Adrenal gland (tissue), 12 donors: Measurements from ENCODE around the gene NCEH1. TPM values are rescaled to one million over a fixed set of nuclear protein-coding genes. Genes with fewer than 3 reads are reported as not detected.
A peak's percentile ranks its signal among the peaks of the same experiment; 100 is the strongest.

ENCODE experiments used
- DNase-seq, 7 donors: peaks; one replicate each; pipeline ENCODE4 v3.0.0-alpha.2; 2019 to 2020
- H3K27ac ChIP-seq, 5 donors: fragments of 200-600 bp; sonication (generic) in 4 of 5; 1 replicate in 3 of 5; 2 replicates in 2 of 5; pipeline versions ENCODE4 v1.5.1 to v1.8.0; 2016 to 2020; ENCODE audit warnings: mild to moderate bottlenecking in 1 of 5
- H3K27me3 ChIP-seq: fragments of 200-600 bp; 2 replicates; pipeline ENCODE4 v1.8.0; 2021
- H3K36me3 ChIP-seq, 2 donors: fragments of 200-600 bp; replicated peaks in 1 of 2; 1 replicate in 1 of 2; 2 replicates in 1 of 2; pipeline versions ENCODE4 v1.5.1 to v1.8.0; 2018 to 2022
- H3K4me1 ChIP-seq, 2 donors: fragments of 200-600 bp; replicated peaks in 1 of 2; 1 replicate in 1 of 2; 2 replicates in 1 of 2; pipeline versions ENCODE4 v1.5.1 to v1.8.0; 2018 to 2021
- H3K4me3 ChIP-seq, 4 donors: fragments of 200-600 bp; sonication (generic) in 3 of 4; one replicate each; pipeline ENCODE4 v1.5.1; 2016 to 2018
- H3K9me3 ChIP-seq, 3 donors: fragments of 200-600 bp; sonication (generic) in 1 of 3; replicated peaks in 1 of 3; 1 replicate in 2 of 3; 2 replicates in 1 of 3; pipeline versions ENCODE4 v1.5.1 to v1.8.0; 2016 to 2021
- POLR2A ChIP-seq, 2 donors: fragments of 450-650 bp; IDR thresholded peaks; one replicate each; pipeline ENCODE4 v1.6.1; 2017; ENCODE audit warnings: antibody characterized with exemption in 2 of 2, mild to moderate bottlenecking in 2 of 2, moderate library complexity in 1 of 2
- WGBS, 4 donors: extraction: QIAGEN DNeasy Blood & Tissue Kit in 2 of 4; methylation state at CpG; one replicate each; pipeline versions ENCODE4 v1.1.5 to v1.1.7; 2013 to 2017; 5-methylcytosine and 5-hydroxymethylcytosine counted together
- intact Hi-C, 2 donors: fragments of 100-400 bp; cut with DNase I; formaldehyde crosslinking; loops; one replicate each; pipeline versions ENCODE4 v1.14.1 to v1.15.0; 2022 to 2023
- polyA plus RNA-seq, 3 donors: library from polyadenylated mRNA; stranded (reverse); fragments of 200-250 nt in 2 of 3; fragments of 350-450 nt in 1 of 3; fragmentation: Illumina TruSeq in 1 of 3; extraction: RNeasy Lipid Tissue Mini Kit (QIAGEN cat#74804) in 1 of 3; gene quantifications; one replicate each; pipeline ENCODE4 v1.2.3, GENCODE V29; 2013 to 2014
- total RNA-seq, 9 donors: library from RNA; depleted of rRNA in 4 of 9; stranded (reverse); fragments of >200 nt in 4 of 9; fragments of 120-200 nt in 1 of 9; fragmentation: NEBNext Ultra II Directional in 1 of 9; extraction: Animal tissue kit (Norgen Biotek cat#: 25700) in 1 of 9; gene quantifications; one replicate each; pipeline versions ENCODE4 v1.1.0 to v1.2.4, GENCODE V29; 2013 to 2023
- TF ChIP-seq, protein P1 (sequence below), 6 experiments: fragments of 450-650 bp in 4 of 6; fragments of 200-600 bp in 2 of 6; sonication (generic) in 1 of 6; IDR thresholded peaks; 1 replicate in 5 of 6; 2 replicates in 1 of 6; pipeline versions ENCODE4 v1.5.1 to v1.8.0; 2016 to 2021; ENCODE audit warnings: antibody characterized with exemption in 6 of 6, mild to moderate bottlenecking in 2 of 6, moderate library complexity in 1 of 6
- donor health status: healthy with polysubstance abuse.
- donor health status: Bipolar disorder and iron deficiency.
- donor health status: DM: yes; HTN: yes; CAD: no.
- donor health status: DM: no; HTN: no; CAD: no.
- donor health status: DM: no; HTN: no; CAD: no.
- donor health status: DM: yes; HTN: yes; CAD: no.

The NCEH1 gene
- total and polyA plus RNA-seq, 12 donors: 5.8 to 55.3 (median 39.4) TPM

DNA sequence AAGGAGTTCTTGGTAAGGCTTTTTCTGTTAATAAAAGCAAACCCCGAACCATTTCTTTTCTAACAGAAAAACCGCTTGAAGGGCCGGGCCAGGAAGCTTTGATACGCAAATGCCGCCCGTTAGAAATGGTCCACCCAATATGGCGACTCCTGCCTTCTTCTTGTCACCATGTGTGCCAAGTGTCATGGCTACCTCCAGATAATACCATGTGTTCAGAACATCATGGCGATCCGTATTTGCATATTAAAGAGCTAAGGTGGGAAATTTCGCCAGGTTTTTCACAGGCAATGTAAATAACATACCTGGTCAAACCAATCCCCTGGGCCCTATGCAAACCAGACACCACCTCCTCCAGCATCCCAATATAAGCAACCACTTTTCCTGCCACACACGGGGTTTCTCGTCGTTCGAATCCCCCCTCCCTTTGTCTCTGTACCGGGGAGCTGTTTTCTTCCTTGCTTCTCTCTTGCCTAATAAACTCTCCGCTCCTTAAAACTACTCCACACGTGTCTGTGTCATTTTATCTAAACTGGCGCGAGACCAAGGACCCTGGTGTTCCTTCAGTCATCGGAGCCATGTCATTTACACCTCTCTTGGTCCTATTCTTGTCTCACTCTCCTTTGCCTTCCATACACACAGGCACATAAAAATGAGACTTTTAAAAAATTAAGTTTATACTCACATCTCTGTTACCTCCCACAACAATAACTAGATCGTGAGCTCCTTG lies 34.5 kb downstream of the NCEH1 start:
- Histone ChIP-seq H3K4me1 (peaks cover 8 to 19% of the 10 kb centered on the region in 2 donors), H3K9me3 (no peaks in the 10 kb centered on the region), H3K36me3 (no peaks in the 10 kb centered on the region), H3K27ac (peak overlapping the region in 3 of 5 donors; percentile 20 to 36 (median 23)), H3K4me3 (no peak overlapping the region), H3K27me3 (no peaks in the 10 kb centered on the region)
- WGBS, 4 donors: 83 to 87% (median 84%) methylated on average over 21 of the region's 21 CpGs
- TF ChIP-seq, protein P1, sequence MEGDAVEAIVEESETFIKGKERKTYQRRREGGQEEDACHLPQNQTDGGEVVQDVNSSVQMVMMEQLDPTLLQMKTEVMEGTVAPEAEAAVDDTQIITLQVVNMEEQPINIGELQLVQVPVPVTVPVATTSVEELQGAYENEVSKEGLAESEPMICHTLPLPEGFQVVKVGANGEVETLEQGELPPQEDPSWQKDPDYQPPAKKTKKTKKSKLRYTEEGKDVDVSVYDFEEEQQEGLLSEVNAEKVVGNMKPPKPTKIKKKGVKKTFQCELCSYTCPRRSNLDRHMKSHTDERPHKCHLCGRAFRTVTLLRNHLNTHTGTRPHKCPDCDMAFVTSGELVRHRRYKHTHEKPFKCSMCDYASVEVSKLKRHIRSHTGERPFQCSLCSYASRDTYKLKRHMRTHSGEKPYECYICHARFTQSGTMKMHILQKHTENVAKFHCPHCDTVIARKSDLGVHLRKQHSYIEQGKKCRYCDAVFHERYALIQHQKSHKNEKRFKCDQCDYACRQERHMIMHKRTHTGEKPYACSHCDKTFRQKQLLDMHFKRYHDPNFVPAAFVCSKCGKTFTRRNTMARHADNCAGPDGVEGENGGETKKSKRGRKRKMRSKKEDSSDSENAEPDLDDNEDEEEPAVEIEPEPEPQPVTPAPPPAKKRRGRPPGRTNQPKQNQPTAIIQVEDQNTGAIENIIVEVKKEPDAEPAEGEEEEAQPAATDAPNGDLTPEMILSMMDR (IDR thresholded peaks at IDR 0.05): no peak
- TF ChIP-seq POLR2A (IDR thresholded peaks at IDR 0.05): no peak
- intact Hi-C loops: no loop called here
- no peak for DNase-seq

DNA sequence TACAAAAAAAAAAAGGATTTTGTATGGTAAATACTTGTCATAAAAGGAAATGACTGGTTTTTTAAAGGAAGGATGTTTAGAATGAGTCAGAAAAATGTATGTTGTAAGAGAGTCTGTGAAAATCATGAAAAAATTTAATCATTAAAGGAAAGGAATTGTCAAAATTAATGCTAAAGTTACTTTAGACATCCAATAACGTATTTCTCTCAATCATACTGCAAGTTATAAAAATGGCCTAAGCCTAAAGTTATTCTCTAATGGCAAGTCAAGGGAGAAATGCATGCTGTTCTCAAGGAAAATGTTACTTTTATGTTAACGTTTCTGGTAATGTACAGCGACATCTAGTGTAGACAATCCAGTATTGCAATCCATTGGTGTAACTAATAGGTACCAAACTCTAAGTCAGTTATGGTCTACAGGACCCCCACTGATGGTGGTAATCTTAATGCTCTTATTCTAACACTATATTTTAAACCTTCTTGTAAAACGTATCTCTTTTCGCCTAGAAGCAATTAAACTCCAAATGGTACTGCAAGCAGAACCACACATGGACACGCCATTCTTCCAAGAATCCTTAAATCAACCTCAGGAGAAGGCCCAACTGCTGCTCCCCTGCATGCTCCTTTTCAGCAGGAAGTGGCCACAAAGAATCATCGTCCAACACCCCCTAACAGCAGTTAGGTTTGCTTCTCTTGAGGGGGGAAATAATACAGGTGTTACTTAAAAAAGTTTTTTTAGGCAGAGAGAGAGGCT lies 35.2 kb downstream of the NCEH1 start:
- WGBS, 4 donors: 41 to 53% (median 46%) methylated on average over 7 of the region's 7 CpGs
- Histone ChIP-seq H3K27me3 (no peaks in the 10 kb centered on the region), H3K9me3 (no peaks in the 10 kb centered on the region), H3K4me3 (no peak overlapping the region), H3K36me3 (no peaks in the 10 kb centered on the region), H3K27ac (no peak overlapping the region), H3K4me1 (peaks cover 8 to 19% of the 10 kb centered on the region in 2 donors)
- TF ChIP-seq POLR2A (IDR thresholded peaks at IDR 0.05): no peak
- TF ChIP-seq, protein P1 (IDR thresholded peaks at IDR 0.05): peak; percentile 63 to 78 (median 72)
- intact Hi-C loops: no loop called here
- DNase-seq: no peak

GRCh38 chr3:172673210-172673679 lies 37.6 kb downstream of the NCEH1 start:
- no peaks in the 10 kb centered on the region for H3K36me3 ChIP-seq
- H3K27ac ChIP-seq: no peak overlapping the region
- no peaks in the 10 kb centered on the region for H3K27me3 ChIP-seq
- no peaks in the 10 kb centered on the region for H3K9me3 ChIP-seq
- intact Hi-C loops: no loop called here
- 21 to 42% (median 25%) methylated on average over 2 of the region's 2 CpGs for WGBS, 4 donors
- no peak overlapping the region for H3K4me3 ChIP-seq
- peaks cover 8 to 24% of the 10 kb centered on the region in 2 donors for H3K4me1 ChIP-seq
- no peak for TF ChIP-seq POLR2A (IDR thresholded peaks at IDR 0.05)
- TF ChIP-seq, protein P1 (IDR thresholded peaks at IDR 0.05): peak; percentile 58 to 70 (median 64)
- peak; percentile 47 to 83 (median 67) for DNase-seq

GRCh38 chr3:172669021-172669420 lies 41.8 kb downstream of the NCEH1 start:
- no peaks in the 10 kb centered on the region for H3K36me3 ChIP-seq
- peak in 1 of 7 donors; percentile 39 for DNase-seq
- H3K4me3 ChIP-seq: no peak overlapping the region
- 61 to 72% (median 69%) methylated on average over 4 of the region's 4 CpGs for WGBS, 4 donors
- intact Hi-C loops: no loop called here
- H3K9me3 ChIP-seq: no peaks in the 10 kb centered on the region
- no peak overlapping the region for H3K27ac ChIP-seq
- H3K27me3 ChIP-seq: no peaks in the 10 kb centered on the region
- TF ChIP-seq, protein P1 (IDR thresholded peaks at IDR 0.05): no peak
- peaks cover 0 to 15% of the 10 kb centered on the region in 2 donors for H3K4me1 ChIP-seq
